Dermis microvascular lymphatic vessel endothelial cell (primary cell): Measurements from ENCODE around the gene CGAS. TPM values are rescaled to one million over a fixed set of nuclear protein-coding genes. Genes with fewer than 3 reads are reported as not detected.
"Not testable (repeated sequence)": the region's sequence is repeated elsewhere in the genome, so short reads cannot be mapped to it uniquely, and the experiment has no call there.

Source experiments
- DNase-seq, 2 donors: peaks; one replicate each; pipeline versions ENCODE4 v3.0.0 to v3.0.0-alpha.2; 2010; ENCODE audit warnings: low read depth in 2 of 2
- total RNA-seq: library from RNA; depleted of rRNA; stranded (reverse); fragments of >200 nt; gene quantifications from 2 replicates; pipeline ENCODE4 v1.2.1, GENCODE V29; 2014

CGAS gene
- total RNA-seq, result 1.0 TPM in 2 replicates

- DNase-seq, result peak in 1 of 2 donors; percentile 55
These were observed at the start of gene CGAS for GRCh38 chr6:73452107-73452461. Gene CGAS (minus strand): TSS chr6:73452297. CDS start chr6:73452181, 116 bp downstream.

GRCh38 chr6:73497915-73498314, 45.8 kb upstream of the CGAS start:
- DNase-seq, result no peak

GRCh38 chr6:73491377-73491776, 39.3 kb upstream of the CGAS start:
- no peak for DNase-seq

GRCh38 chr6:73487473-73487872, 35.4 kb upstream of the CGAS start:
- DNase-seq, result no peak

- DNase-seq, result no peak
These were observed 32.3 kb upstream of the CGAS start for GRCh38 chr6:73484438-73484837.

GRCh38 chr6:73481969-73482368, 29.9 kb upstream of the CGAS start:
- no peak for DNase-seq

- no peak for DNase-seq
These were observed 25.3 kb upstream of the CGAS start for GRCh38 chr6:73477407-73477806.

GRCh38 chr6:73476723-73477122, 24.6 kb upstream of the CGAS start:
- DNase-seq, result no peak

- DNase-seq, result no peak
These were observed 19.7 kb upstream of the CGAS start for GRCh38 chr6:73471686-73472290.

GRCh38 chr6:73461537-73462350, 9.6 kb upstream of the CGAS start, which contains the start of gene MTO1:
Gene MTO1 (plus strand): TSS chr6:73461737. CDS start chr6:73461855, 118 bp downstream.
- peak; percentile 86 to 94 for DNase-seq

- DNase-seq, result no peak
These were observed 8.0 kb upstream of the CGAS start for GRCh38 chr6:73460056-73460455.

- not testable (repeated sequence) for DNase-seq
These were observed 7.4 kb upstream of the CGAS start for GRCh38 chr6:73459474-73459873.

- DNase-seq, result peak; percentile 34 to 65
These were observed 4.0 kb upstream of the CGAS start for GRCh38 chr6:73455865-73456629.

GRCh38 chr6:73451223-73452106, 632 bp downstream of the CGAS start:
- peak in 1 of 2 donors; percentile 43 for DNase-seq

GRCh38 chr6:73443555-73443954, 8.5 kb downstream of the CGAS start:
- DNase-seq, result no peak

- DNase-seq, result no peak
These were observed 16.9 kb downstream of the CGAS start for GRCh38 chr6:73435236-73435635.

GRCh38 chr6:73421534-73421933, 30.6 kb downstream of the CGAS start:
- no peak for DNase-seq

GRCh38 chr6:73418081-73418741, 33.9 kb downstream of the CGAS start:
- DNase-seq, result no peak

GRCh38 chr6:73413102-73413501, 39.0 kb downstream of the CGAS start:
- DNase-seq, result no peak

- DNase-seq, result no peak
These were observed 42.7 kb downstream of the CGAS start for GRCh38 chr6:73409395-73409794.

GRCh38 chr6:73400656-73401055, 51.4 kb downstream of the CGAS start:
- DNase-seq, result no peak
